ENCODE results near the gene EXOG. TPM values are rescaled to one million over a fixed set of nuclear protein-coding genes. Genes with fewer than 3 reads are reported as not detected.

Gene EXOG
- total and polyA plus RNA-seq, 12 donors, result 5.8 to 16.3 (median 11.4) TPM

GRCh38 chr3:38516669-38517068, 20.5 kb downstream of the EXOG start:
- no peaks in the 10 kb centered on the region for H3K27me3 ChIP-seq
- H3K27ac ChIP-seq, result no peak overlapping the region
- H3K36me3 ChIP-seq (replicated peaks in 1 of 2), result peaks cover 0 to 18% of the 10 kb centered on the region in 2 donors
- TF ChIP-seq CTCF (IDR thresholded peaks at IDR 0.05), result no peak
- no peak for TF ChIP-seq POLR2A (IDR thresholded peaks at IDR 0.05)
- WGBS, 4 donors, result 0 to 89% (median 74%) methylated on average over 1 of the region's 1 CpG
- no peaks in the 10 kb centered on the region for H3K9me3 ChIP-seq (replicated peaks in 1 of 3)
- intact Hi-C loops (cut with DNase I), result loop anchor here in 1 of 2 donors (5.0 kb wide), 1 partner anchor 131 kb away; the partner anchor contains the start of gene SCN5A
- peaks cover 4 to 6% of the 10 kb centered on the region in 2 donors for H3K4me1 ChIP-seq (replicated peaks in 1 of 2)
- no peak for DNase-seq
- no peak overlapping the region for H3K4me3 ChIP-seq

- H3K4me1 ChIP-seq (replicated peaks in 1 of 2), result no peaks in the 10 kb centered on the region
- intact Hi-C loops (cut with DNase I), result loop anchor here in 1 of 2 donors (5.0 kb wide), 1 partner anchor 128 kb away; the partner anchor contains the start of gene SCN5A
- peaks cover 0 to 14% of the 10 kb centered on the region in 2 donors for H3K36me3 ChIP-seq (replicated peaks in 1 of 2)
- H3K9me3 ChIP-seq (replicated peaks in 1 of 3), result no peaks in the 10 kb centered on the region
- no peaks in the 10 kb centered on the region for H3K27me3 ChIP-seq
- no peak for TF ChIP-seq CTCF (IDR thresholded peaks at IDR 0.05)
- no peak for TF ChIP-seq POLR2A (IDR thresholded peaks at IDR 0.05)
- DNase-seq, result no peak
- no peak overlapping the region for H3K27ac ChIP-seq
- 35 to 55% (median 44%) methylated on average over 1 of the region's 1 CpG for WGBS, 4 donors
- H3K4me3 ChIP-seq, result no peak overlapping the region
These were observed 22.9 kb downstream of the EXOG start for GRCh38 chr3:38519000-38519399.

GRCh38 chr3:38519651-38520050, 23.5 kb downstream of the EXOG start:
- no peak overlapping the region for H3K4me3 ChIP-seq
- no peak overlapping the region for H3K27ac ChIP-seq
- no peak for DNase-seq
- intact Hi-C loops (cut with DNase I), result loop anchor here (5.0 to 10.0 kb wide), 3 partner anchors 128 to 485 kb away; partner anchors contain the start of gene SCN5A (in 1 of the 2)
- WGBS, 4 donors, result 57 to 71% (median 69%) methylated on average over 5 of the region's 5 CpGs
- H3K27me3 ChIP-seq, result no peaks in the 10 kb centered on the region
- H3K9me3 ChIP-seq (replicated peaks in 1 of 3), result no peaks in the 10 kb centered on the region
- H3K36me3 ChIP-seq (replicated peaks in 1 of 2), result peaks cover 0 to 18% of the 10 kb centered on the region in 2 donors
- no peaks in the 10 kb centered on the region for H3K4me1 ChIP-seq (replicated peaks in 1 of 2)
- no peak for TF ChIP-seq POLR2A (IDR thresholded peaks at IDR 0.05)
- no peak for TF ChIP-seq CTCF (IDR thresholded peaks at IDR 0.05)

- DNase-seq, result peak; percentile 54 to 90 (median 72)
- H3K36me3 ChIP-seq (replicated peaks in 1 of 2), result peaks cover 0 to 30% of the 10 kb centered on the region in 2 donors
- no peak overlapping the region for H3K27ac ChIP-seq
- no peaks in the 10 kb centered on the region for H3K9me3 ChIP-seq (replicated peaks in 1 of 3)
- 2 to 4% (median 3%) methylated on average over 5 of the region's 5 CpGs for WGBS, 4 donors
- intact Hi-C loops (cut with DNase I), result loop anchor here (10.0 kb wide), 2 partner anchors 133 to 483 kb away; no protein-coding TSS in a partner anchor
- TF ChIP-seq POLR2A (IDR thresholded peaks at IDR 0.05) (no peak), CTCF (IDR thresholded peaks at IDR 0.05) (peak; percentile 81 to 94 (median 86))
- no peaks in the 10 kb centered on the region for H3K4me1 ChIP-seq (replicated peaks in 1 of 2)
- no peak overlapping the region for H3K4me3 ChIP-seq
- H3K27me3 ChIP-seq, result no peaks in the 10 kb centered on the region
These were observed 25.3 kb downstream of the EXOG start for GRCh38 chr3:38521391-38521987.

Data from adrenal gland (tissue), 12 donors.